ENCODE measurements around the gene RIIAD1. TPM values are rescaled to one million over a fixed set of nuclear protein-coding genes. Genes with fewer than 3 reads are reported as not detected.

The RIIAD1 gene, protein sequence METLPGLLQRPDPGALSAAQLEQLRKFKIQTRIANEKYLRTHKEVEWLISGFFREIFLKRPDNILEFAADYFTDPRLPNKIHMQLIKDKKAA
- polyA plus RNA-seq (2012; rRNA removed), result not detected in 2 replicates
- not detected in 2 replicates for polyA plus RNA-seq (2012; cell fraction: cytosol; rRNA removed)
- not detected in 2 replicates for polyA plus RNA-seq (2012; cell fraction: nucleus; rRNA removed)

DNA sequence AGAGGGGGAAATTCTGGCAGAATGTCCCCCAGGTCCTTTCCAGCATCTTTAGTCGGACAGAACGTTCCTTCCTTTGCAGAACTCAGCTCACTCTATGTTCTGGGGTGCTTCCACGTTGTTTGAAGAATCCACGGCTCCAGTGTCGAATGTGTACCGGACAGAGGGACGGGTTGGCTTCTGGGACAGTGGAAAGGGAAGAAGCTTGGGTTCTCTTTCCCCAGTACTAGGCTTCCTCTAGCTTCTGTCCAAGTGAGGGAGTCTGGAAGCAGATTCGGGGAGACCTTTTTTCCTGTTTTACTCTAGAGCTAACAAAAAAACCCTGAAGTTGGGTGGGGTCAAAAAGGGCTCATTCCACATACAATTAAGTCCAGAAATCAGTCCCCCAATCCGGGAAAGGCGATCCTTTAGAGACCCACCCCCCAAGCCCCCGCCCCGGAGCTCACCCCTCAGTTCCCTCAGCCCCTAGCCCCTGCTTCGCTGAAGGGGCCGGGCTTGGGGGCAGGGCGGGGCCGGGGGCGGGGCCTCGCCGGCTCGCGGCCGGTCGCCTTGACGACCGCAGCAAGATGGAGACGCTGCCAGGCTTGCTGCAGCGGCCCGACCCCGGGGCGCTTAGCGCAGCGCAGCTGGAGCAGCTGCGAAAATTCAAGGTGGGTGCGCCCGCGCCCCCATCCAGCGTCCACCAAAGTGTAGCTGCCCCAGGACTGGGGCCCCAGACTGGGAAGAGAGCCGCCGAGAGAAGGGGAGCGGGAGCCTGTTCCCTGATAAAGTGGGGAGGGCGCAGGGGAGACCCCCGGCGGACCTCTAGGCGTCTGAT, at the start of gene RIIAD1:
RIIAD1 (plus strand) TSS at position 549 of the 814 bp plus-strand sequence; CDS start at position 564, 15 bp downstream.
- H3K9ac ChIP-seq, result no peak within 1 kb of the TSS
- H3K9me2 ChIP-seq, result no peaks in the 10 kb centered on the region
- POLR2A ChIA-PET, result no interaction called here
- TF ChIP-seq, protein P1, sequence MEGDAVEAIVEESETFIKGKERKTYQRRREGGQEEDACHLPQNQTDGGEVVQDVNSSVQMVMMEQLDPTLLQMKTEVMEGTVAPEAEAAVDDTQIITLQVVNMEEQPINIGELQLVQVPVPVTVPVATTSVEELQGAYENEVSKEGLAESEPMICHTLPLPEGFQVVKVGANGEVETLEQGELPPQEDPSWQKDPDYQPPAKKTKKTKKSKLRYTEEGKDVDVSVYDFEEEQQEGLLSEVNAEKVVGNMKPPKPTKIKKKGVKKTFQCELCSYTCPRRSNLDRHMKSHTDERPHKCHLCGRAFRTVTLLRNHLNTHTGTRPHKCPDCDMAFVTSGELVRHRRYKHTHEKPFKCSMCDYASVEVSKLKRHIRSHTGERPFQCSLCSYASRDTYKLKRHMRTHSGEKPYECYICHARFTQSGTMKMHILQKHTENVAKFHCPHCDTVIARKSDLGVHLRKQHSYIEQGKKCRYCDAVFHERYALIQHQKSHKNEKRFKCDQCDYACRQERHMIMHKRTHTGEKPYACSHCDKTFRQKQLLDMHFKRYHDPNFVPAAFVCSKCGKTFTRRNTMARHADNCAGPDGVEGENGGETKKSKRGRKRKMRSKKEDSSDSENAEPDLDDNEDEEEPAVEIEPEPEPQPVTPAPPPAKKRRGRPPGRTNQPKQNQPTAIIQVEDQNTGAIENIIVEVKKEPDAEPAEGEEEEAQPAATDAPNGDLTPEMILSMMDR (IDR thresholded peaks at IDR 0.05), result peak; percentile 45
- TF ChIP-seq CHD2 (IDR thresholded peaks at IDR 0.05; ENCODE audit: low read length, partially characterized antibody) (no peak), TCF12 (IDR thresholded peaks at IDR 0.05) (no peak), MXI1 (IDR thresholded peaks at IDR 0.05; ENCODE audit: low read depth, low read length) (peak; percentile 61; the same call in 1 of the 2 replicates), SMC3 (IDR thresholded peaks at IDR 0.05; ENCODE audit: low read depth, low read length) (peak; percentile 32; the same call in 1 of the 2 replicates), GABPA (IDR thresholded peaks at IDR 0.05; ENCODE audit: low read depth) (no peak), JUND (IDR thresholded peaks at IDR 0.05) (no peak), YY1 (IDR thresholded peaks at IDR 0.05; ENCODE audit: low read depth) (0 out of 2 replicates have a peak, but pooled peaks have one; percentile 29), RCOR1 (IDR thresholded peaks at IDR 0.05; ENCODE audit: low read length) (no peak), RAD21 (IDR thresholded peaks at IDR 0.05; ENCODE audit: low read length) (peak; percentile 38), TAF1 (IDR thresholded peaks at IDR 0.05; ENCODE audit: borderline replicate concordance, low read depth, low read length) (no peak)
- TF ChIP-seq, protein P2, sequence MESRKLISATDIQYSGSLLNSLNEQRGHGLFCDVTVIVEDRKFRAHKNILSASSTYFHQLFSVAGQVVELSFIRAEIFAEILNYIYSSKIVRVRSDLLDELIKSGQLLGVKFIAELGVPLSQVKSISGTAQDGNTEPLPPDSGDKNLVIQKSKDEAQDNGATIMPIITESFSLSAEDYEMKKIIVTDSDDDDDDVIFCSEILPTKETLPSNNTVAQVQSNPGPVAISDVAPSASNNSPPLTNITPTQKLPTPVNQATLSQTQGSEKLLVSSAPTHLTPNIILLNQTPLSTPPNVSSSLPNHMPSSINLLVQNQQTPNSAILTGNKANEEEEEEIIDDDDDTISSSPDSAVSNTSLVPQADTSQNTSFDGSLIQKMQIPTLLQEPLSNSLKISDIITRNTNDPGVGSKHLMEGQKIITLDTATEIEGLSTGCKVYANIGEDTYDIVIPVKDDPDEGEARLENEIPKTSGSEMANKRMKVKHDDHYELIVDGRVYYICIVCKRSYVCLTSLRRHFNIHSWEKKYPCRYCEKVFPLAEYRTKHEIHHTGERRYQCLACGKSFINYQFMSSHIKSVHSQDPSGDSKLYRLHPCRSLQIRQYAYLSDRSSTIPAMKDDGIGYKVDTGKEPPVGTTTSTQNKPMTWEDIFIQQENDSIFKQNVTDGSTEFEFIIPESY (IDR thresholded peaks at IDR 0.05; ENCODE audit: borderline replicate concordance, low read depth), result no peak
- TF ChIP-seq, protein P3, sequence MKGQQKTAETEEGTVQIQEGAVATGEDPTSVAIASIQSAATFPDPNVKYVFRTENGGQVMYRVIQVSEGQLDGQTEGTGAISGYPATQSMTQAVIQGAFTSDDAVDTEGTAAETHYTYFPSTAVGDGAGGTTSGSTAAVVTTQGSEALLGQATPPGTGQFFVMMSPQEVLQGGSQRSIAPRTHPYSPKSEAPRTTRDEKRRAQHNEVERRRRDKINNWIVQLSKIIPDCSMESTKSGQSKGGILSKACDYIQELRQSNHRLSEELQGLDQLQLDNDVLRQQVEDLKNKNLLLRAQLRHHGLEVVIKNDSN (IDR thresholded peaks at IDR 0.05; ENCODE audit: borderline replicate concordance, low read depth), result no peak
- TF ChIP-seq, protein P4, sequence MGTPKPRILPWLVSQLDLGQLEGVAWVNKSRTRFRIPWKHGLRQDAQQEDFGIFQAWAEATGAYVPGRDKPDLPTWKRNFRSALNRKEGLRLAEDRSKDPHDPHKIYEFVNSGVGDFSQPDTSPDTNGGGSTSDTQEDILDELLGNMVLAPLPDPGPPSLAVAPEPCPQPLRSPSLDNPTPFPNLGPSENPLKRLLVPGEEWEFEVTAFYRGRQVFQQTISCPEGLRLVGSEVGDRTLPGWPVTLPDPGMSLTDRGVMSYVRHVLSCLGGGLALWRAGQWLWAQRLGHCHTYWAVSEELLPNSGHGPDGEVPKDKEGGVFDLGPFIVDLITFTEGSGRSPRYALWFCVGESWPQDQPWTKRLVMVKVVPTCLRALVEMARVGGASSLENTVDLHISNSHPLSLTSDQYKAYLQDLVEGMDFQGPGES (IDR thresholded peaks at IDR 0.05; ENCODE audit: low read depth, low read length), result no peak
- TF ChIP-seq, protein P5, sequence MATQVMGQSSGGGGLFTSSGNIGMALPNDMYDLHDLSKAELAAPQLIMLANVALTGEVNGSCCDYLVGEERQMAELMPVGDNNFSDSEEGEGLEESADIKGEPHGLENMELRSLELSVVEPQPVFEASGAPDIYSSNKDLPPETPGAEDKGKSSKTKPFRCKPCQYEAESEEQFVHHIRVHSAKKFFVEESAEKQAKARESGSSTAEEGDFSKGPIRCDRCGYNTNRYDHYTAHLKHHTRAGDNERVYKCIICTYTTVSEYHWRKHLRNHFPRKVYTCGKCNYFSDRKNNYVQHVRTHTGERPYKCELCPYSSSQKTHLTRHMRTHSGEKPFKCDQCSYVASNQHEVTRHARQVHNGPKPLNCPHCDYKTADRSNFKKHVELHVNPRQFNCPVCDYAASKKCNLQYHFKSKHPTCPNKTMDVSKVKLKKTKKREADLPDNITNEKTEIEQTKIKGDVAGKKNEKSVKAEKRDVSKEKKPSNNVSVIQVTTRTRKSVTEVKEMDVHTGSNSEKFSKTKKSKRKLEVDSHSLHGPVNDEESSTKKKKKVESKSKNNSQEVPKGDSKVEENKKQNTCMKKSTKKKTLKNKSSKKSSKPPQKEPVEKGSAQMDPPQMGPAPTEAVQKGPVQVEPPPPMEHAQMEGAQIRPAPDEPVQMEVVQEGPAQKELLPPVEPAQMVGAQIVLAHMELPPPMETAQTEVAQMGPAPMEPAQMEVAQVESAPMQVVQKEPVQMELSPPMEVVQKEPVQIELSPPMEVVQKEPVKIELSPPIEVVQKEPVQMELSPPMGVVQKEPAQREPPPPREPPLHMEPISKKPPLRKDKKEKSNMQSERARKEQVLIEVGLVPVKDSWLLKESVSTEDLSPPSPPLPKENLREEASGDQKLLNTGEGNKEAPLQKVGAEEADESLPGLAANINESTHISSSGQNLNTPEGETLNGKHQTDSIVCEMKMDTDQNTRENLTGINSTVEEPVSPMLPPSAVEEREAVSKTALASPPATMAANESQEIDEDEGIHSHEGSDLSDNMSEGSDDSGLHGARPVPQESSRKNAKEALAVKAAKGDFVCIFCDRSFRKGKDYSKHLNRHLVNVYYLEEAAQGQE (IDR thresholded peaks at IDR 0.05; ENCODE audit: low read depth, low read length), result no peak
- DNase-seq, result peak; percentile 93
- no peaks in the 10 kb centered on the region for H3F3A ChIP-seq (replicated peaks; ENCODE audit: insufficient read depth)
- CTCF ChIA-PET, result interaction anchor here (0.7 to 2.8 kb wide), 10 partner anchors 7 to 420 kb away, joined by 3 to 13 read pairs (median 3); partner anchors contain the start of gene S100A10
- H4K20me1 ChIP-seq (ENCODE audit: insufficient read depth), result no peaks in the 10 kb centered on the region
- peak within 1 kb of the TSS in 1 of 2 experiments; percentile 44; a peak in 2 of 4 replicates for H3K27ac ChIP-seq (ENCODE audit: low read depth in 2 of 2, low read length in 1 of 2)
- no peaks in the 10 kb centered on the region for H3K36me3 ChIP-seq (replicated peaks in 1 of 2; ENCODE audit: control insufficient read depth in 1 of 2, insufficient read depth in 2 of 2, low read length in 1 of 2)
- H3K9me3 ChIP-seq, result no peaks in the 10 kb centered on the region
- H3K4me3 ChIP-seq (ENCODE audit: low read depth in 2 of 2, low read length in 1 of 2), result peak within 1 kb of the TSS; percentile 59 to 73
- peak within 1 kb of the TSS; percentile 90 for H2AFZ ChIP-seq (ENCODE audit: low read depth)
- H3K4me2 ChIP-seq, result peak within 1 kb of the TSS; percentile 83
- H3K27me3 ChIP-seq (ENCODE audit: insufficient read depth), result peaks cover 21% of the 10 kb centered on the region
- WGBS (ENCODE audit: low lambda C conversion rate), result 23% methylated on average over 21 of the region's 44 CpGs
- H3K4me1 ChIP-seq (ENCODE audit: control insufficient read depth in 1 of 2, insufficient read depth in 2 of 2, low read depth in 1 of 2, low read length in 1 of 2), result peaks cover 0 to 36% of the 10 kb centered on the region in 2 experiments; a peak in 3 of 4 replicates
- no peaks in the 10 kb centered on the region for H3K79me2 ChIP-seq (ENCODE audit: insufficient read depth)

Measured in SK-N-SH (cell line).